Rectal smooth muscle tissue (tissue), 1 donor: ENCODE data around the gene LGALS3.

ENCODE experiments used
- H3K27ac ChIP-seq: one replicate; pipeline ENCODE4 v1.7.0; 2013; ENCODE audit warnings: low read depth, low read length, inconsistent platforms
- H3K27me3 ChIP-seq: one replicate; pipeline ENCODE4 v1.7.0; 2013; ENCODE audit warnings: low read length; ENCODE audit not compliant: control insufficient read depth, insufficient read depth
- H3K36me3 ChIP-seq: one replicate; pipeline ENCODE4 v1.7.0; 2013; ENCODE audit warnings: low read length; ENCODE audit not compliant: control insufficient read depth, insufficient read depth
- H3K4me1 ChIP-seq: one replicate; pipeline ENCODE4 v1.7.0; 2013; ENCODE audit warnings: low read length; ENCODE audit not compliant: control insufficient read depth, insufficient read depth
- H3K4me3 ChIP-seq: one replicate; pipeline ENCODE4 v1.7.0; 2013; ENCODE audit warnings: low read length
- H3K9ac ChIP-seq: one replicate; pipeline ENCODE4 v1.7.0; 2013; ENCODE audit warnings: low read length

The LGALS3 gene

DNA sequence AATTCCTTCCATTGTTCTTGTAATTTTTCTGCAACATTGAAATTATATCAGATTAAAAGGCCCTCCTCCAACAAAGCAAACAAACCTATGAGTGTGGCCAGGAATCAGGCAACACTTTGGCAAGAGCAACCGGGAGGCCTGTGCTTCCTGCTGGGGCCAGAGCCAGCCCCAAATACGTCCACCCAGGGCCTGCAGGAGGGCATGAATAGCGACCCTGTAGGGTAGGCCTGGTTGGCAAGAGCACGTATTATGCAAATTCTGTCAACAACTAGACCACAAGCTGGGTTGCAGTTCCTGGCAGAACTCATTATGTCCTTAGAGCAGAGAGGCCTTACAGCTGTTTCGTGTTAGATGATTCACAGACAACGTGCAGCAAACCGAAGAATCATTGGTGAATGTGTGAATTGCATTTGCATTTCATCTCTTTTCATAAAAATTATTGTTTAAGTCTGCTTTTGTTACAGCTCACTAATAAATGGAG, 26.9 kb upstream of the LGALS3 start:
- Histone ChIP-seq H3K4me3 (peak overlapping the region; percentile 7), H3K36me3 (no peaks in the 10 kb centered on the region), H3K27ac (peak overlapping the region; percentile 80), H3K4me1 (peaks cover 22% of the 10 kb centered on the region), H3K9ac (no peak overlapping the region), H3K27me3 (no peaks in the 10 kb centered on the region)

DNA sequence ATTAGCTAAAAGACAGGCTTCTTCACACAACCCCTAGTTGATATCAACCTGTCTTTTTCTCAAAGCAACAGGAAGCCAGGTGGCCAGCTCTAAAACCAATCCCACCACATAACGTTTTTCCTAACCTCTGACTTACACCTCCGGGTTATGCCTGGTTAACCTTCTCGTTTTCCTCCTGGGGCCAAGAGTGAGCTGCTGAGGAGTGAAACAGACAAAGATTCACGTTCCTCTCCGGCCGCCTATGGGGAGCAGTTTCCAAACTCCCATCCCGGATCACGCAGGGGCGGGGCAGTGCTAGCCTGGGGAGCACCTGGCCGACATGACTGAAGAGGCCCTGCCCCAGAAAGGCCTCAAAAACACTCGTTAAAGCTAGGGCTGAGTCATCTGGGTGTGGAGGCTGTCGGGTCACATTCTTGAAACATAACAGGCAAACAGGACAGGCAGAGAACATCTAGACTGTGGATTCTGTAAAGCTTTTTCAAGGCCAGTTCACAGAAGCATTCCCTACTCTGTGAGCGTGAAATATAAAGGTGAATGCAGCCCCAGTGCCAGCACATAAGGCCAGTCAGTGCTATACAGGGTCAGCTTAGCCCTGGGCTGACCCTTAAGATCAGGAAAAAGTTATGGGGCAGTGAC, 25.9 kb upstream of the LGALS3 start:
- H3K27ac ChIP-seq = peak overlapping the region; percentile 80
- peaks cover 30% of the 10 kb centered on the region for H3K4me1 ChIP-seq
- peak overlapping the region; percentile 5 for H3K4me3 ChIP-seq
- H3K36me3 ChIP-seq = no peaks in the 10 kb centered on the region
- no peaks in the 10 kb centered on the region for H3K27me3 ChIP-seq
- no peak overlapping the region for H3K9ac ChIP-seq

DNA sequence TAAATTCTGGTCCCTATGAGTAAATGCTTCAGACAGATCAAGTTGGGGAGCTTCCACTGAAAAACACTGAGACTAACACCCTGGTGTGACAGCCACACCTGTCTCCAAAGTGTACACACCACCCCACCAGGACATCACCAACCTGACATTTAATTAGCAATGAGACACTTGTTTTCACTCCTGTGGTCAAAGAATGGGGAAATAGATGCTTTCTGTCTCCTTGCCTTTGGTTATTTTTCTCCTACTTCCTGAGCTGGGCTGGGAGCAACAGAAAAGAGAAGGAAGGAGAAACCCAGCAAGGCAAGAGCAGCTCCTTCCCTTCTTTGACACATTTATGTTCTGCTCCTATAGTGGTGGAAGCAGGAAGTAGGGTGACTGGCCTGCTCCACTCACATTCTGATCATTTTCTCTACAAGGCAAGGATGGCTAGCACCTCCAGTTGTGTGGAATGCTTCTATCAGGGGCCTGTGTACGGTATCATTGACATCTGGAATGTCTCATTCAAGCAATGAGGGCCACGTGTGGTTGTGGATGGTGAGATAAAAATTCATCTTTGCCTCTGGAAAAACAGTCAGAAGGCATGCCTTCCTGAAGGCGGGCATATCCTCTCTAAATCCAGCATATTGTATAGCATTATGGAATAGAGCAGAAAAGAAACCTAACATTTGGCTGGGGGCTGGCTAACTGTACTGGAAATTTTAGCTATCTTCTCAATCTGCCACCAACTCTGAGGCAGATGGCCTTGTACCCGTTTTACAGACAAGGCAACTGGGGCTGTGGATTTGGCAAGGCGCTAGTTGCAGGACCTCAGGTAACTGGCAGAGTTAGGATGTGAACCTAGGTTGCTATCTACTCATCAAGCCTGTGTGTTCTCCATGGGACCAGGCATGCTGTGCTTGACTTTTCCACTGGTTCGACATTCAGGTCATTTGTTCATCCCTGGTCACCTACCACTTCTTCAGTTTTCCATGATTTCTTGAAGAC, 24.8 kb upstream of the LGALS3 start:
- H3K27ac ChIP-seq = peak overlapping the region; percentile 80
- H3K9ac ChIP-seq = no peak overlapping the region
- no peaks in the 10 kb centered on the region for H3K27me3 ChIP-seq
- peak overlapping the region; percentile 17 for H3K4me3 ChIP-seq
- H3K4me1 ChIP-seq = peaks cover 33% of the 10 kb centered on the region
- no peaks in the 10 kb centered on the region for H3K36me3 ChIP-seq

DNA sequence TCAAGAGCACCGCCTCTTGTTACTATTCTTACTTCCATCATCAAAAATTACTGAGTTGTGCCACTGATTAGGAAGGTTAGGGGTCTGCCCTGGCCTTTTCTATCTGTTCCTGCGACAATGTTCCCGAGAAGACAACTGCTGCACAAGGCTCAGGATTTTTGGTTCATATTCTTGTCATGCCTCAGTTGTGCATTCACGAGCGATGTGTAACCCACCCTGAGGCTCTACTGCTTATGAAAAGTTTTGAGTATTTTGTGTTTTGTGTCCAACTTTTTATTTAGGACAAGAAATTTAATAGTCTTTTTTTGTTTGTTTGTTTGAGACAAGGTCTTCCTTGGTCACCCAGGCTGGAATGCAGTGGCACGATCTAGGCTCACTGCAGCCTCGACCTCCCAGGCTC, 23.1 kb upstream of the LGALS3 start:
- no peaks in the 10 kb centered on the region for H3K36me3 ChIP-seq
- no peak overlapping the region for H3K9ac ChIP-seq
- H3K27me3 ChIP-seq = no peaks in the 10 kb centered on the region
- no peak overlapping the region for H3K4me3 ChIP-seq
- H3K27ac ChIP-seq = no peak overlapping the region
- peaks cover 33% of the 10 kb centered on the region for H3K4me1 ChIP-seq

DNA sequence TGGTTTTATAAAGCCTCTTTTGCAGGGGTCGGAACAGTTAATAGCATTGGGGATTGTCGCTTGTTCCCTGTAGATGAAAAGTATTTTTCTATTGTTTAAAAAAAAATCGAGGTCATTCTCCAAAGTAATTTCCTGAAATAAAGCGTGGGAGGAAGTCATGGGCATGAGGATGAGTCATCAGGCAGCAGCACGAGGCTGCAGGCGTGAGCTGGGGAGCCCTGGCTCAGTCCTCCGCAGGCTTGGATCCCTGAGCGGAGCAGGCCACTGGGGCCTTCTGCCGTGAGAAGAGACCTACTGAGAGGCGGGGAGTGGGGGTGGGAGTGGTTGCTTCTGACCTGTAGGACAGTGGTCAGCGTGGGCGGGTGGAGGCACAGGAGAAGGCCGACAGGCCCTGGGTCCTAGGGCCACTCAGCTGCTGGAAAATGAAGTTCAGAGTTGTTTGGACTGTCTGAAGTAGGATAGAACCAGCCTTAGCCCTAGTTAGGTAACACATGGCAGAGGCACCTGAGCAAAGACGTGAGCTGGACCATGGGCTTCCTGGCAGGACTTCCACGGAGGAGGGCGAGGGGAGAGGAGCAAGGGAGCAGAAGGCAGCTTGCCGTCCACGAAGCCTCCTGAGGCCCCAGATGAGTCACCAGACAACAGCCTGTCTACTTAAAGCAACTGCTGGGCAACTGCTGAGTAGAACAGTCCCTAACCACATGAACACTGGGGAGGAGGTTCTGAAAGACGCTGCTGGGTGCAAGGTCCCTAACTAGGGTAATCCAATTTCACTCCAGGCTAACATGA, 21.1 kb upstream of the LGALS3 start:
- Histone ChIP-seq H3K27ac (peak overlapping the region; percentile 90), H3K36me3 (no peaks in the 10 kb centered on the region), H3K4me1 (peaks cover 25% of the 10 kb centered on the region), H3K9ac (no peak overlapping the region), H3K4me3 (no peak overlapping the region), H3K27me3 (no peaks in the 10 kb centered on the region)

DNA sequence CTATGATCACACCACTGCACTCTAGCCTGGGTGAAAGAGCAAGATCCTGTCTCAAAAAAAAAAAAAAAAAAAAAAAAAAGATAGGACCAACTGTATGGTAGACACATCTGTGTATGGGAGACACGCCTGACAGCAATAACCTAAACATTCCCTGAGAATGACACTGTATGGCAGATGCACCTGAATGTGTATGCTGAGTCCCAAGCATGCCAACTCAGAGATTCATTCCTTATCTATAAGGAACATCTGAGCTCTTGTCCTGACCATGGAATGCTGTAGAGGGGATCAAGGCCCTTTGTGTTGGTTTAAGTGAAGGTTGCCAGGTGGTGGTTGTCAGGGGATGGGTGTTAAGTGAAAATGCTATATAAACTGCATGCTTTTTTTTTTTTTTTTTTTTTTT, 19.2 kb upstream of the LGALS3 start:
- no peak overlapping the region for H3K27ac ChIP-seq
- no peak overlapping the region for H3K4me3 ChIP-seq
- H3K27me3 ChIP-seq = no peaks in the 10 kb centered on the region
- no peak overlapping the region for H3K9ac ChIP-seq
- H3K36me3 ChIP-seq = no peaks in the 10 kb centered on the region
- peaks cover 12% of the 10 kb centered on the region for H3K4me1 ChIP-seq

DNA sequence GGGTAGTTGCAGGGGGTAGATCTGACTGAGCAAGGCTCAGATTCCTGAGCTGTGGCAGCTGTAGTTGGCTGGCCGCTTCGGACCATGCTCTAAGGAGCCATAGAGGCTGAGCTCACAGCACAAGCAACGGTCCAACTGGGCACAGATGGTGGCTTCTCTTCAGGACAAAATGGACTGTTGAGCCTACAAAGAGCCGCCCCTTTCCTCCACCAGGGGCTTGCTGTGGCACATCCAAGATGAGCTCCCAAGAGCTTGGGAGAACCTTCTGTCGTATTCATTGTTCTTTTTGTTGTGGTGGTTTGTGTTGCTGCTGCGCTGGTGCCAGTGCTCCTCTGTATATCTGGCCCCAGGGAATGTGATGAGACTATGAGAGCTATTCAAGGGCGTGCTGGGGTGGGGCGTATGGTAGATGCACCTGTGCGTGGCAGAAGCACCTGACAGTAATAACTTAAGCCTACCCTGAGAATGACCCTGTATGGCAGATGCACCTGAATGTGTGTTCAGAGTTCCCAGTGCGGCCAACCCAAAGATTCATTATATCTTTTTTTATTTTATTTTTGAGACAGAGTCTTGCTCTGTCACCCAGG, 17.8 kb upstream of the LGALS3 start:
- H3K36me3 ChIP-seq = no peaks in the 10 kb centered on the region
- no peaks in the 10 kb centered on the region for H3K27me3 ChIP-seq
- H3K27ac ChIP-seq = no peak overlapping the region
- no peak overlapping the region for H3K4me3 ChIP-seq
- no peak overlapping the region for H3K9ac ChIP-seq
- H3K4me1 ChIP-seq = peaks cover 12% of the 10 kb centered on the region

DNA sequence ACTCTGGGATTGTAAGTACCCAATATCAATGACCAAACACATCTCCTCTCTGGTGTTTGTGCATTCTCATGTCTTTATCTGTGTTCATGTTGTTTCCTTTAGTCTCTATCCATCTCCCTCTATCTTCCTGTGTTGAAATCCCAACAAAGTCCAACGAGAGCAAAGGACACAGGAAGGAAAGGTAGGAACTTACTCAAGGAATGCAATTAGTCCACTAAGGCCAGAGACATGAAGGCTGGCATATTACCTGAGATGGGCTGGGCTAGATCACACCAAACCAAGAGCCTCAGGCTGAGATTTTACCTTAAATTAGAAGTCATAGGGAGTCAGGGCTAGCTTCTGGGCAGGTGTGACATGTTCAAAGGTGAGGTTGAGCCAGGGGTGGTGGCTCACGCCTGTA, 14.3 kb upstream of the LGALS3 start:
- Histone ChIP-seq H3K9ac (no peak overlapping the region), H3K27me3 (no peaks in the 10 kb centered on the region), H3K36me3 (no peaks in the 10 kb centered on the region), H3K27ac (no peak overlapping the region), H3K4me1 (no peaks in the 10 kb centered on the region), H3K4me3 (no peak overlapping the region)

DNA sequence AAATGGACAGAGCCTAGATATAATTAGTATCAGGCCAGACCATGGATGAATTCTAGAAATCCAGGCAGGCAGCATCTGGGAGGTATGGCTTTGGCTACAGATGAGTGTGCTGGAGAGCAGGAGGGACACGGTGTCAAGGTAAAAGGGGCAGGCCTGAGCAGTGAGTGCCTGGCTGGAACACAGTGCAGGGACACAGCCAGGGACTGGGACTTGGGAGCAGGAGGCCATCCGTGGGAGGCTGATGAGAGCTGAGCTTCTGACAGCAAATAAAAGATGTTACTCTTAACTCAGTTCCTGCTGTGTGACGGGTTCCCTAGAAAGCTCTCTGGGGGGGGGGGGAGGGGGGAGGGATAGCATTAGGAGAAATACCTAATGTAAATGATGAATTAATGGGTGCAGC, 13.6 kb upstream of the LGALS3 start:
- Histone ChIP-seq H3K27ac (no peak overlapping the region), H3K9ac (no peak overlapping the region)

DNA sequence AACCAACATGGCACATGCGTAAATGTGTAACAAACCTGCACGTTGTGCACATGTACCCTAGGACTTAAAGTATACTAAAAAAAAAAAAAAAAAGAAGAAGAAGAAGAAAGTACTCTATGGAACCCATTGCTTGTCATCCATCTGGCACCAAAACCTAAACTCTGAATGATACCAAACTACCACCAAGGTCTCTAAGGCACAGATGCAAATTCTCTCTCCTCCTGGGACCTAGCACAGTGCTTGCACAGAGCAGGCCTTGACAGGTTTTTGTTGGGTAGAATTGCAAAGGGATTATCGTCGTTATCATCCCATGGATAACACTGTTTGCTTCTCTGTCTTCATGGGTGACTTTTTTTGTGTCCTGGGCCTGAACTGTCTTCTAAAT, 13.2 kb upstream of the LGALS3 start:
- Histone ChIP-seq H3K9ac (no peak overlapping the region), H3K27ac (no peak overlapping the region), H3K4me1 (no peaks in the 10 kb centered on the region)

More for the DNA sequence above, 13.6 kb upstream of the LGALS3 start:
- no peak overlapping the region for H3K4me3 ChIP-seq
- no peaks in the 10 kb centered on the region for H3K27me3 ChIP-seq
- no peaks in the 10 kb centered on the region for H3K36me3 ChIP-seq
- no peaks in the 10 kb centered on the region for H3K4me1 ChIP-seq

DNA sequence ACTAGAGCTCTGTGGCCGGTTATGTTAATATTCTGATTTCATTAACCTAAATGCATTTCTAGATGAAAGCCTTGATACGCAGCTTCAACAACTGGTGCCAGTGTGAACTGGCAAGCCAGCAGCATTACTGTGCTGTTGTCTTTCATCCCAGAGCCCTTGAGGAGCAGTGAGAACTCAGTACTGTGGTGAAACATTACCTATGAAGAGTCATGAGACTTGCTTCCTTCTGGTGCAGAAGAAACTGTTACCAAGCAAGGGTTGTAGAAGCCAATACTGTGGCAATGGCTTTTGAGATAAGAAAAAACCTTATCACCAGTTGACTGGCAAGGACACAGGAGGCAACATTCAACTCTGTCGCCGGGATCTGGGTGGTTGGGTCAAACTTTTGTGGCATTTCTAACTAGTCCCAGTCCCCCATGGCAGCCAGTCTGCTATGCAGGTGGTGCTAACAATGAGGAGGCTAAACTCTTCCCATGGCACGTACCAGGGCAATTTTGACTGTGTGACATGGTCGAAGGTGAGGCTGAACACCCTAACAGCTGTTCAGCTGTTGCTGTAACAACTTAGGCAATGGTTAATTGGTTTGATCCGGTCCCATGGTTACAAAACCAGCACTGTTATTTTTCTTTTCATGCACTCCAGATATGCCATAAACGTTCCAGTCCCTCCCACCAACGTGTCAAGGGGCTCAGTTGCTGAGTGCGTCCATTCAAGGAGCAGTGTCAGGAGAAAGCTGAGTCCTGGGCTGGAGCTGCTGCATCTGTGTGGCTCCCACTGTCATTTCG, 12.6 kb upstream of the LGALS3 start:
- H3K36me3 ChIP-seq = no peaks in the 10 kb centered on the region
- H3K4me3 ChIP-seq = peak overlapping the region; percentile 27
- no peaks in the 10 kb centered on the region for H3K27me3 ChIP-seq
- no peak overlapping the region for H3K9ac ChIP-seq
- H3K4me1 ChIP-seq = no peaks in the 10 kb centered on the region
- no peak overlapping the region for H3K27ac ChIP-seq

More for the DNA sequence above, 13.2 kb upstream of the LGALS3 start:
- Histone ChIP-seq H3K36me3 (no peaks in the 10 kb centered on the region), H3K27me3 (no peaks in the 10 kb centered on the region), H3K4me3 (no peak overlapping the region)
